ENCODE measurements around the gene TMED8.

- TF ChIP-seq CTCF (IDR thresholded peaks at IDR 0.05; ENCODE audit: low read depth, low read length, poor library complexity, severe bottlenecking) (no peak), EZH2phosphoT487 (IDR thresholded peaks at IDR 0.05; ENCODE audit: borderline replicate concordance, low read length) (no peak)
Observed at GRCh38 chr14:77322250-77322902, 54.5 kb downstream of the TMED8 start.
